NCI-H1417 treated with DMSO at 0.1 percent for 48 hours (cell line): ENCODE measurements around the gene HES7.
"Not testable (repeated sequence)": the region's sequence is repeated elsewhere in the genome, so short reads cannot be mapped to it uniquely, and the experiment has no call there.

ENCODE experiments used
- DNase-seq: peaks from one replicate; lab custom pipeline; 2025; lab: John Stamatoyannopoulos, UW

HES7 gene

GRCh38 chr17:8123695-8124349, at the start of gene HES7:
TSS of gene HES7 (minus strand) at chr17:8124106. CDS start at chr17:8124084, 22 bp downstream.
- DNase-seq: no peak

- peak; percentile 92 for DNase-seq
Observed at GRCh38 chr17:8173056-8173870, 49.4 kb upstream of the HES7 start.

- not testable (repeated sequence) for DNase-seq
Observed at GRCh38 chr17:8170186-8170585, 46.3 kb upstream of the HES7 start.

DNA sequence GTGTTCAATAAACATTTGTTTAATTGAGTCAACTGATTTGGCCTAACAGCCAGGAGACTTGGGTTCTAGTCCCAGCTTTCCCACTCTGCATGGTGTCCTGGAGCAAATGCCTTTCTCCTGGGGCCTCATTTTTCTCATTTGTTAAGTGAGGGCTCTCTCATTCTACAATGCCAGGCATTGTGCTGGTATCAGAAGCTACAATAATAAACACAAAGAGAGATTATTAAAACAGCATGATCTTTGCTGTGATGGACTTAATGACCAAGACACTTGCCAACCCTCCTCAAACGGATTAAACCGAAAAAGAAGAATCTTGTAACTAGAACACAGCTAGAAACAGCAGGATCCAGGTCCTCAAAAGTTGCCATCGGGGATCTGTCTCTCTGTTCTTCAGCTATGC, 43.6 kb upstream of the HES7 start:
- DNase-seq: no peak

GRCh38 chr17:8166731-8167130, 42.8 kb upstream of the HES7 start:
- no peak for DNase-seq

GRCh38 chr17:8164815-8165131, 40.9 kb upstream of the HES7 start:
- no peak for DNase-seq

DNA sequence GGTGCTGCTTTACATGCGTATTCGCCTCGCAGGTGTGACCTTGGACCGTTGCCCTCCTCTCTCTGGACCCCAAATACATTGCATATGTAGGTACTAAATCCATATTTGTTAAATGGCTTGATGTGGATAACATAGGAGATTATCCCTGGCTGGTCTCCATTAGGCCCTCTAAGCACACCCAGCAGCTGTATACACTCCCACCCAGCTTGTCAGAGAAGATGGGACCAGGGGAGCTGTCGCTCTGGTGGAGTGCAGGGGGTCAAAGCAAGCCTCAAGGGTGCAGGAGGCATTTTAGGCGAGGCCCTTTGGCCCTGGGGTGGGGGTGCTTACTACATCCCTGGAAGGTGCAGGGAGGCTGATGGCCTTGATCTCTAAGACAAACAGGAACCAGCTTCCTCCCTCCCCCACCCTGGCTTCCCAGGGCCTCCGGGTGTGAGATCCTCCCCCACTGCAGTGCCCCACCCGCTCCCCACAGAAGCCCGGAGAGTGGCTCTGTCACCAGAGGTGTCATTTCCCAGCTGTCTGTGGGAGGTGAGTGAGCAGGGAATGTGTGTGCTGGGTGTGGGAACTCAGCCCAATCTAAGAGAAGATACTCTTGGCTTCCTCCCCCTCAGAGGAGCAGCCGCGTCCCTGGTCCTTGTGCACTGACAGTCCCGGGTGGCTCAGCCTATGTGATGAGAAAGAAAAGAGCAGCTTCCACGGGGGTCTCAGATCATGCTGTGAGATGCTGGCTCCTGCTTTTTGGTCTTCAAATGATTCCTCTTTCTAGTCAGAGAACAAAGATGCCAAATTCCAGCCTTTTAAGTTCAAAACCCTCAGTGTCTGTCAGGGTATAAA, 40.3 kb upstream of the HES7 start:
- DNase-seq: no peak

GRCh38 chr17:8162997-8163977, 39.4 kb upstream of the HES7 start:
- no peak for DNase-seq

- no peak for DNase-seq
Observed at GRCh38 chr17:8162233-8162996, 38.5 kb upstream of the HES7 start, which contains the start of gene VAMP2. TSS of gene VAMP2 (minus strand) at chr17:8162948. CDS start at chr17:8162879, 69 bp downstream.

DNA sequence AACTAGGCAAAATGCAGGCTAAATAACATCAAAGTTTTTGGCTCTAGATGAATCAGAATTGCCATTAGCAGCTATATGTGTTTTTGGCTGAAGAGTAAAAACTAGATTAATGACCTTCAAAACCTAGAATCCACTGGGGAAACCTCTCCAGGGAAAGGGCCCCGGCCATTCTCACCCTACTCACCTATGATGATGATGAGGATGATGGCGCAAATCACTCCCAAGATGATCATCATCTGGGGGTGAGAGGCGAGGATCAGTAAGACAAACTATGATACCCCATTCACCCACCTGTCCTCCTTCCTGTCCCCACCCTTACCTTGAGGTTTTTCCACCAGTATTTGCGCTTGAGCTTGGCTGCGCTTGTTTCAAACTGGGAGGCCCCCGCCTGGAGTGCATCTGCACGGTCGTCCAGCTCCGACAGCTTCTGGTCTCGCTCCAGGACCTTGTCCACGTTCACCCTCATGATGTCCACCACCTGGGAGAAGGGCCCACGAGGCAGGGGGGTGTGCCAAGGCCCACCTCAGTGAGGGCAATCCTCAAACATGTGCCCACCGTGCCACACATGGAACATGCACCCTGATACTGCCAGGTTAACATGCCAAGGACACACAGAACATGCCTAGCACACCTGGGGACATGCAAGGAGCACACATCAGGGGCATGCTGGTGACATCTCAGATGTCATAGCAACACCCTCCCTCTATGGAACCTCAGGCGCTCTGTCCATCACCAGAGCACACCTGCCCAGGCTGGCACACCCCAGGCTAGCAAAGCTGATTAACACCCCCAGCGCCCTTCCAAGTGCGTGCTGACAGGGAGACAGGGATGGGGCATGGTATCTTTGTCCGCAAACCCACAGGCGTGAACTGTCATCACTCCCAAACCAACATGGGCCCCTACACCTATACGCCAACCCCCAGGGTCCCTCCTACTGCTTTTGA, 37.7 kb upstream of the HES7 start:
- DNase-seq: no peak

DNA sequence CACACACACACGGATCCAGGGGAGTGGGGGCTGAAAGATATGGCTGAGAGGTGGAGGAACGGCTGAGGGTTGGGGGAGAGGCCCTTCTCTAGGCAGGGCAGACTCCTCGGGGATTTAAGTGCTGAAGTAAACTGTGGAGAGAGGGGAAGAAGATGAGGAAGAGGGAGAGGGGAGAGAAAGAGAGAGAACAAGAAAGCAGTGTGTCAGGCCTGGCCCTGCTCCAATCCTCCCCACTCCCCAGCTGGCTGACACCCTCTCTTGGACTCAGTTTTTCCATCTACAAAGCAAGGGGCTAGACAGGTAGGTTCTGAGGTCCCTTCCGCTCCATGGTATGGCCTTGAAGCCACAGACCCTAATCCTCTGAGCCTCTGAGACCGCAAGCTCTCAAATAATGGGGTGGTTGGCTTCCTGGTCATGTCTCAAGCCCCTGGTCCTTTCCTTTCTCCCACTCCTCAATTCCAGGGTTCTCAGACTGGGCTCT, 36.9 kb upstream of the HES7 start:
- DNase-seq: no peak

DNA sequence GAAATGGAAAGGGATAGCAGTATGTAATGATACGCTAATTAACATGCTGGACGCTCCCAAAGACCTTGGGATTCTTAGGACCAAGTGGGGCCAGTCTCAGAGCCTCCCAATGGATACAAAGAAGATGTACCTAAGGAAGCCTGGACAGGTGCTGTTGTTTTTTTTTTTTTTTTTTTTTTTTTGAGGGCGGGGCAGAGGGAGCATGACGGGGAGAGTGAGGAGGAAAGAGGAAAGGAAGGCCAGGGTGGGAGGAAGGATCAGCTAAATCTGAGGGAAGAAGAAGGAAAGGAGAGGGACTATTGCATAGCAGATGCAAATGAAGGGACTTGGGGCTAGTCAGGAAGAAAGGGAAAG, 36.3 kb upstream of the HES7 start:
- no peak for DNase-seq

DNA sequence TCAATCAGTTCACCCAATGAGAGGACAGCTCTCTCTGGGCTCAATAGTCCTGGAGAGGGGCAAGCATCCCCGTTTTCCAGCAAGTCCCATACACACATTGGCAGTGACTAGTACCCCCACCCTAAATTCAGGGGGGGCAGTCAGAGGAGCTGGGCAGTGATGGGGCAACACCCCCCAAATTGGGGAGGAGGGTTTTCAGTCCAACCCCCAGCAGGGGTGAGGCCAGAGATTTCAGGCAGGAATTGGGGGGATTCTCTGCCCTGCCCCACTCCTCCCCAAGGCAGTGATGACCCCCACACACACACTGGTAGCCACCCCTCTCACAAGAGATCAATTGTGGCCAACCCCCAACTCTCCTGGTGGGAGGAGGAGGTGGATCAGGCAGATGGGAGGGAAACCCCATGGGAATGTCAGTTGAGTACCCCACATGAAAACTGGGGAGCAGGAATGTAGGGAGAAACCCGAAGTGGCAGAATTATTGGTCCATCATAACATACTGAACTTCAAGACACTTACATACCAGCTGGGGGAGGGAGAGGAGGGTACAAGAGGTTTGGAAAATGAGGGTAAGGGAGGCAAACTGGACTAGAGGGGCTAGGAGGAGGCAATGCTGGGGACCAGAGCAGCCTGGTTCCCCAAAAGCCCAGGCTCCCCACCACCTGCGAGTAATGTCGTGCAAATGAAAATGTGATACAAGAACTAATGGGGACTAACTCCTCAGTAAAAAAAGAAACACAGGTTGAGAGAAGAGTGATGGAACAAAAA, 35.7 kb upstream of the HES7 start:
- DNase-seq: no peak

- no peak for DNase-seq
Observed at GRCh38 chr17:8159032-8159400, 35.1 kb upstream of the HES7 start.

DNA sequence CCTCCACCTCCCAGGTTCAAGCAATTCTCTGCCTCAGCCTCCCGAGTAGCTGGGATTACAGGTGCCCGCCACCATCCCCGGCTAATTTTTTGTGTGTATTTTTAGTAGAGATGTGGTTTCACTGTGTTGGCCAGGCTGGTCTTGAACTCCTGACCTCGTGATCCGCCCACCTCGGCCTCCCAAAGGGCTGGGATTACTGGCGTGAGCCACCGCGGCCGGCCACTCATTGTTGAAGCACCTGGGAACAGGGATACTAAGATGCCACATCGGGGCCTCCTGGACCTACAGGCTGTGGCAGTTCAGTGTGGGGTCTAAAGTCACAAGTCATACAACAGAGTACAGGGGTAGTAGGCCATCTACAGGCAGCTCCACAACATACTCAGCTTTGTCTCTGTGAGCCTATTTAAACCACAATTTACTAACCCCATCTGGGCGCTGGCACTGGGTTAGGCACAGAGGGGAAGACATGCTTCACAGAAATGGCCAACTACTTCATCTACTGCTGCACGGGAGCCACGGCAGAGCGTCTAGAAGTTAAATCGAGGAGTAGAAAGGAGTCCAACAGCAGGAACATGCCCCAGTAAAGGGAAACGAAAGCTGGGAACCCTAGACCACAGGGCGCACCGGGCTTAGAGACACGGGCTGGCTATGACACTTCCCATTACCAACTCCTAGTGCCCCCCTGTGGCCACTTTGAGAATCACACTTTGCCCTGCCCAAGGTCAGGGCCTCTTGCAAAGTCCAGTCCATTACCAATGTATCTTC, 34.5 kb upstream of the HES7 start:
- DNase-seq: no peak

DNA sequence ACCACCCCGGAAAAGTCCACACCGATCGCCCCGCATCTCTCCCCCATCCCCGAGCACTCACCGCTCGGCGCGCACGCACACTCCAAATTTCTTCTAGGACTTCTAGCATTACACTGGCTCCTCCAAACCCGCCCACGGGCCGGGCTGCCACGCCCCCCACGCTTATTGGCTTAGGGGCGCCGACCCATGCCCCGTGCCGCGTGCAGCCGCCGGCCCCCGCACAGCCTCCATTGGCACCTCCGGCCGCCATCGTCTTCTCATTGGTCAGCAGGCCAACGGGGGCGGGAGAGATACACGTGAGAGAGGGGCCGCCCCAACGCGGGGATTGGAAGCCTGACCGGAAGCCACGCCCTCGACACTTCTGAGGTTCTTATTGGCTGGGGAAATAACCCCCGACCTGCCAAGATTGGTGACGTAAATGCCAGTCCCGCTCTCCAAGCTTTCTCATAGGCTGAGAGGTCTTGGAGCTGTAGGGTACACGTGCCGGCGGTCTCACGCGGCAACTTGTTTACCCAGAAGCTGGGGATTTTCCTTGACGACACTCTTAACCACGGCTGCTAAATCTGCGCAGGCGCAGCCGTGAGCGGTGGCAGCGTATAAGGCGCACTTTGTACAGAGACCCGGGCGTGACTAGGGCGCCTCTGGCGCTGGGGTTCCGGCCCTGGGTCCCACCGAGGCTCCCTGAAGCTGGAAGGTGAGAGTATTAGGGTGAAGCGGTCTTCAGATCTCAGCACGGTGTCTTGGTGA, 32.5 kb upstream of the HES7 start:
- DNase-seq: peak; percentile 91

DNA sequence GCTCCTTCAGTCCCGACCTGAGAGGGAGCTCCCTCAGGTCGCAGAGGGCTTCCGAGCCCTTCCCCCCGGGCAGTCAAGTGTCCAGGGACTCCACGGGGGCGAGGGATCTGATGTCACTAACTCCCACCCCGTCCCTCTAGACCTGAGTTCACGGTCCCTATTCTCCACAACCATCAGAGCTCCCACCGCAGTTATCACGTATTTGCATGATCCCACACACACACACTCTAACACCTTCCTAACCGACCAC, 32.0 kb upstream of the HES7 start:
- DNase-seq: no peak
